GM12875 (cell line): Measurements from ENCODE around the gene GRID1.
"Not testable (repeated sequence)": the region's sequence is repeated elsewhere in the genome, so short reads cannot be mapped to it uniquely, and the experiment has no call there.

Source experiments
- H3K4me3 ChIP-seq: one replicate; pipeline ENCODE4 v1.5.1; 2011; ENCODE audit warnings: low read depth, low read length, control low read depth
- CTCF ChIP-seq: IDR thresholded peaks from 2 replicates; pipeline ENCODE4 v1.5.1; 2011; ENCODE audit warnings: low read depth, mild to moderate bottlenecking, control low read depth, inconsistent platforms, low read length, moderate library complexity, borderline replicate concordance; ENCODE audit not compliant: insufficient read depth

Gene GRID1

GRCh38 chr10:85857305-85857704 is 509.3 kb downstream of the GRID1 start:
- no peak overlapping the region for H3K4me3 ChIP-seq
- TF ChIP-seq CTCF: no peak

GRCh38 chr10:85851934-85852333 is 514.7 kb downstream of the GRID1 start:
- no peak overlapping the region for H3K4me3 ChIP-seq
- no peak for TF ChIP-seq CTCF

- TF ChIP-seq CTCF: no peak
These were observed 515.3 kb downstream of the GRID1 start for GRCh38 chr10:85851325-85851724.

DNA sequence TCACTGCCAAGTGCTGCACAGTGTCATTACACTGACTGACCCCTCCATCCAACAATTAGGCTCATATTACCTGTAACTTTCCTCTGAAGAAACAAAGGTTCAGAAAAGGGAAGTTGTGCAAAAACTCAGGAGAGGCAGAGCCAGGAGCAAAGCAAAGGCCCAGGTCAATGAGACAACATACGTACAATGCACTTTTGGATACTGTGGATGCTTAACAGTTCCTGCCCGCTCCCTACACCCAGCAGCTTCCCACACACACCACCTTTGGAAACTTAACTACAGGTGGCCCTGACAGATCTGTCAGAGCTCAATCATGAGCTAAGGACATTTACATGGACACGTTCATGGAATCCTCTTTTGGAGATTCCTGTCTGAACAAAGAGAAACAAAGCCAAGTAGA is 515.9 kb downstream of the GRID1 start:
- no peak for TF ChIP-seq CTCF
- no peak overlapping the region for H3K4me3 ChIP-seq

More at GRCh38 chr10:85851325-85851724, 515.3 kb downstream of the GRID1 start:
- no peak overlapping the region for H3K4me3 ChIP-seq

DNA sequence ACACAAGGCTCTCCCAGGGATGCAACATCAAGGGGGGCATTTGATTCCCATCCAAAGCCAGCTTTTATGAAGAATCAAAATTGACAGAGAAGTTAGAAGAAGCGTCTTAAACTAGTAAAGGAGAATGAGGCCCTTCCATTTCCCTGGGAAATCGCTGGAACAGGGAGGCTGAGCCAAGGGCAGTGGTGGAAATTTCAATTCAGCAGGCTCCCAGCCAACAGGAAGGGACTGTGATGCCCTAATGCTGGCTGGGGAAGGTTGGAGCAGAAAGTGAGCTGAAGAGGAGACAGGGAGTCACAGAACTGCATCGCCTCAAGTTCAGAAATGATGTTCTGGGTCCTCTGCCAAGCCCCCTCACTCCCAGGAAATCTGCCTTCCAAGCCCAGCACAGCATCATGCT is 517.3 kb downstream of the GRID1 start:
- TF ChIP-seq CTCF: no peak
- no peak overlapping the region for H3K4me3 ChIP-seq

DNA sequence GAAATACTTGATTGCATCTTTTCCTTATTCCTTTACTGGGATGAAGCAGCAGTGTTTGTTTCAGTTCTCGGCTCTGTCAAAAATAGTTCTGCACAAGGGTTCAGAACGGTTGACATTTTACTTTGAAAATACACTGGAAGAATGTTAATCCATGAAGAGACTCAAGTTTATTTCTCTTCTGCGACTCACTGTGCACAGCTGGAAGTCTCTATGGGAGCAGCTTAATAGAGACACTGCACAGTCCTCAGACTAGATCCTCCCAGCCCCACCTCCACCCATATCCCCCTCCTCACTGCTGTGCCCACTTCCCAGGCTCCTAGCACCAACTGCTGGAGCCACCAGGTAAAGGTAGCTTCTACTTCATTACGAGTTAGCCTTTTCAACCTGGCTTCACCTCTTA is 517.8 kb downstream of the GRID1 start:
- H3K4me3 ChIP-seq: no peak overlapping the region
- no peak for TF ChIP-seq CTCF

DNA sequence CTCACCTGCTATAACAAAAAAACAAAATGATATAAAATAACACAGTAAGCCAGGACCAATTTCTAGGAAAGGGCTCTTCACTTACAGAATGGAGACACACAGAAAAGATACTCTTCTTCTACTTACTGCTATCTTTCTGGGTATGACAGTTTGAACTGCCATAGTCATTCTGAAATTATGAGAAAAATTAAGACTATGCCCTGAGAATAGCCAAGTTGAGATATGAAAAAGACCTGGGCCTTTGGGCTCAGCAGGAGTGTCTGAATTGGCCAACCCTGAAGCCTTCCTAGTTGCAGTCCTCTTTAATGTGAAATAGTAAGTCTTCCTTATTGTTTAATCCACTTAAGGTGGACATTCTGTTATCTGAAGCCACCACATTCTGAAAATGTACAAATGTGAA is 519.5 kb downstream of the GRID1 start:
- TF ChIP-seq CTCF: no peak
- H3K4me3 ChIP-seq: no peak overlapping the region

DNA sequence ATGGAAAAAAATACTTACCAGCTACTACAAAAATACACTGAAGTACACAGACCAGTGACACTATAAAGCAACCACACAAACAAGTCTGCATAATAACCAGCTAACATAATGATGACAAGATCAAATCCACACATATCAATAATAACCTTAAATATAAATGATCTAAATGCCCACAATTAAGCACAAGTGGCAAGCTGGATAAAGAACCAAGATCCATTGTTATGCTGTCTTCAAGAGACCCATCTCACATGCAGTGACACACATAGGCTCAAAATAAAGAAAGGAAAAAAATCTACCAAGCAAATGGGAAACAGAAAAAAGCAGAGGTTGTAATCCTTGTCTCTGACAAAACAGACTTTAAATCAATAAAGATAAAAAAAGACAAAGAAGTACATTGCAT is 527.9 kb downstream of the GRID1 start:
- not testable (repeated sequence) for H3K4me3 ChIP-seq
